Measurements from ENCODE around the gene C2orf92. TPM values are rescaled to one million over a fixed set of nuclear protein-coding genes. Genes with fewer than 3 reads are reported as not detected.

Gene C2orf92
- total RNA-seq, 1 donor from 2014 or later = 20.0 TPM

DNA sequence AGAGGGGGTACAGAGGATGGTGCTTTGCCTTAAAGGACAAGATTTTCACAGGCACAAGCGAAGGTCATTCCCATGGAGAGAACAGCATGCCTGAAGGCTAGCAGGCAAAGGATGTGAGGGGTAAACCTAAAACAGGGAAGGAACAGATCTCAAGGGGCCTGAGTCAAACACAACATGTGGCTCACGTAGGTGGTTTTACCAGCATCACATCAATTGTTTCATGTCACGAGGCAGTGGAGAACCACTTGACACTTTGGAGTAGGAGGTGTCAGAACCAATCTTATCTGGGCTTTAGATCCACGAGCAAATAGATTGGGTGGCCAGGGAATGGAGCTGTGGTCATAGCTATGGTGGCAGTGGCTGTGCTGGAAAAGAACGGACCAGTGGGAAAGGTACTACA is 15.2 kb upstream of the C2orf92 start:
- Mint-ChIP-seq H3K9me3 (peaks cover 23% of the 10 kb centered on the region), H3K4me1 (no peaks in the 10 kb centered on the region), H3K36me3 (peaks cover 49% of the 10 kb centered on the region)

DNA sequence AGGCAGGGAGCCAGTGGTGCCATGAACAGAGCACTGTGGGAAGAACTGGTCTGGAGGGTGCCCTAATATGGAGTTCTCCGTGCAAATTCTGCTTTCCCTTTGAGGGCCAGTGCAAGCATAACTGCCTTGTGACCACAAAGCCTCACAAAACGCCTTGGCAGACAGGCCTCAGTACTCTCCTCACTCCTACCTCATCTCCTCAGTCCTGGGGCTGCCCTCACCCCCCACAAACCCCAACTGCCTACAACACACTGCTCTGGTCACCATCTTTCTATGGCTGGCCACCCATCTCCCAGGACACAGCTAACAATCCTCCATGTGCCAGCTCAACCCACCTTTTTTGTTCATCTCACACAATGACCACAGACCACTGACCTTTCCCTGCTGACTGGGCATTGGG is 14.7 kb upstream of the C2orf92 start:
- peaks cover 44% of the 10 kb centered on the region for H3K36me3 Mint-ChIP-seq
- no peak overlapping the region for H3K27ac Mint-ChIP-seq
- H3K27me3 Mint-ChIP-seq (ENCODE audit: low read depth) = no peaks in the 10 kb centered on the region
- peaks cover 23% of the 10 kb centered on the region for H3K9me3 Mint-ChIP-seq
- DNase-seq (ENCODE audit: low spot score in 2 of 2, unreplicated experiment in 2 of 2) = no peak
- H3K4me1 Mint-ChIP-seq = no peaks in the 10 kb centered on the region
- TF ChIP-seq, protein P1, sequence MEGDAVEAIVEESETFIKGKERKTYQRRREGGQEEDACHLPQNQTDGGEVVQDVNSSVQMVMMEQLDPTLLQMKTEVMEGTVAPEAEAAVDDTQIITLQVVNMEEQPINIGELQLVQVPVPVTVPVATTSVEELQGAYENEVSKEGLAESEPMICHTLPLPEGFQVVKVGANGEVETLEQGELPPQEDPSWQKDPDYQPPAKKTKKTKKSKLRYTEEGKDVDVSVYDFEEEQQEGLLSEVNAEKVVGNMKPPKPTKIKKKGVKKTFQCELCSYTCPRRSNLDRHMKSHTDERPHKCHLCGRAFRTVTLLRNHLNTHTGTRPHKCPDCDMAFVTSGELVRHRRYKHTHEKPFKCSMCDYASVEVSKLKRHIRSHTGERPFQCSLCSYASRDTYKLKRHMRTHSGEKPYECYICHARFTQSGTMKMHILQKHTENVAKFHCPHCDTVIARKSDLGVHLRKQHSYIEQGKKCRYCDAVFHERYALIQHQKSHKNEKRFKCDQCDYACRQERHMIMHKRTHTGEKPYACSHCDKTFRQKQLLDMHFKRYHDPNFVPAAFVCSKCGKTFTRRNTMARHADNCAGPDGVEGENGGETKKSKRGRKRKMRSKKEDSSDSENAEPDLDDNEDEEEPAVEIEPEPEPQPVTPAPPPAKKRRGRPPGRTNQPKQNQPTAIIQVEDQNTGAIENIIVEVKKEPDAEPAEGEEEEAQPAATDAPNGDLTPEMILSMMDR (IDR thresholded peaks at IDR 0.05; ENCODE audit: unreplicated experiment) = no peak
- H3K4me3 Mint-ChIP-seq = no peak overlapping the region

More for the DNA sequence above, 15.2 kb upstream of the C2orf92 start:
- no peak overlapping the region for H3K4me3 Mint-ChIP-seq
- no peak overlapping the region for H3K27ac Mint-ChIP-seq
- no peaks in the 10 kb centered on the region for H3K27me3 Mint-ChIP-seq (ENCODE audit: low read depth)
- TF ChIP-seq, protein P1 (IDR thresholded peaks at IDR 0.05; ENCODE audit: unreplicated experiment) = no peak
- DNase-seq (ENCODE audit: low spot score in 2 of 2, unreplicated experiment in 2 of 2) = no peak

DNA sequence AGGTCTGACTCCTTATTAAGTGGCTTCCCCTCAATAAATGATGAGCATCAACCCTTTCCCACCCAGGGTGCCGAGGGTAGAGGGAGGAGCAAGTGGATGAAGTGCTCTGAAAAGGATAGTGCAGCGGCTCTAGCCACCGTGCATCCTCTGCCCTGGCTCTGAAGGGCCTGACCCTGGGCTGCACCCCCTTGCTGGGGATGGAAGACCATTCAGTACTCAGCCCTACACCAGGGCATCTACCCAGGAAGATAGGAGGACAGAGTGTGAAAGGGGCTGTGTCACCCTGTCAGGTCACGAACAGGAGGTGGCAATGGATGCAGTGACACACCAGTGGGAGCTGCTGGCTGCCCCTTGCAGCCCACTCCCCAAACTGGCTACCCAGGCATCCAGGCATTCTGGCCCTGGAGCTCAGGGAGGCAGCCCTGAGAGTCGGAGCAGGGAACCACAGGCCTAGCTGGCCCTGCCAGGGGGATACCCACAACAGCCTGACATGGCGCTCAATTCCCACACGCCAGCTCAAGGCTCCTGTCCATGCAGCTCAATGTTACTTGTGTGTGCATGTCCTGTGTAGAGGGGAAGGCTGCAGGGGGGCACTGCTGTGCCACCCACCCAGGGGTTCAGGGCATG is 13.3 kb upstream of the C2orf92 start:
- TF ChIP-seq, protein P1 (IDR thresholded peaks at IDR 0.05; ENCODE audit: unreplicated experiment) = no peak
- Mint-ChIP-seq H3K36me3 (peaks cover 41% of the 10 kb centered on the region), H3K4me1 (no peaks in the 10 kb centered on the region), H3K27me3 (ENCODE audit: low read depth) (no peaks in the 10 kb centered on the region), H3K27ac (no peak overlapping the region), H3K9me3 (peaks cover 23% of the 10 kb centered on the region), H3K4me3 (no peak overlapping the region)
- no peak for DNase-seq (ENCODE audit: low spot score in 2 of 2, unreplicated experiment in 2 of 2)

DNA sequence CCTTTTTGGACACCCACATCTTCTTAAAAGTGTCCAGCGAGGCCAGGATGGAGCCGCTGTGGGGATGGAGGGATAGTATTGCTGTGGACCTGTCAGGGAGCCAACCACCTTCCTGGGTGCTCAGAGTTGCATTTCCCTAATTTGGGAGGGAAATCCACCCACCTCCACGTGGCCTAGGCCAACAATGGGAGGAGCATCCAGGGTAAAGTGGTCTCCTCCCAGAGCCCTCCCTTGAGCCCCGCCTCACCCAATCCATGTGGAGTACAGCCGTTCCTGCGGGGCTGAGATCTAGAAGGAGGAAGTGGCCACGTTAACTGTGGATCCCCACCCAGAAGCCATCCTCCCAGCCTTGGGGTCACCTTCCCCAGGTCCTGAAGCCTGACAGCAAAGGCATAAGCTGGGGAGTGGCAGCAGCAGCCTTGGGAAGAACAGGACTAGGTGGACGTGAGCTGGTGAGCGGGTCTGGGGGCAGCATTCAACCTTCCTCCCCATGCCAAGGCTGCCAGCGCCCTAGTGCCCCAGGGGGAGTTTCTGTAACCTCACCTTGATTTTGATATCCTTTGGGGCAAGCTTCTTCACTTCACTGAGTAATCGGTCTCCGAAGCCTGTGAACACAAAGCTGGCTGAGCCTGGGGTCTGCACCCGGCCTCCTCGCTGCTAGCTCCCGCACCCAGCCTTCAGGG is 12.5 kb upstream of the C2orf92 start:
- Mint-ChIP-seq H3K4me1 (peaks cover 7% of the 10 kb centered on the region), H3K4me3 (no peak overlapping the region), H3K36me3 (peaks cover 40% of the 10 kb centered on the region), H3K27me3 (ENCODE audit: low read depth) (no peaks in the 10 kb centered on the region), H3K9me3 (peaks cover 23% of the 10 kb centered on the region), H3K27ac (no peak overlapping the region)
- DNase-seq (ENCODE audit: low spot score in 2 of 2, unreplicated experiment in 2 of 2) = no peak
- TF ChIP-seq, protein P1 (IDR thresholded peaks at IDR 0.05; ENCODE audit: unreplicated experiment) = no peak

DNA sequence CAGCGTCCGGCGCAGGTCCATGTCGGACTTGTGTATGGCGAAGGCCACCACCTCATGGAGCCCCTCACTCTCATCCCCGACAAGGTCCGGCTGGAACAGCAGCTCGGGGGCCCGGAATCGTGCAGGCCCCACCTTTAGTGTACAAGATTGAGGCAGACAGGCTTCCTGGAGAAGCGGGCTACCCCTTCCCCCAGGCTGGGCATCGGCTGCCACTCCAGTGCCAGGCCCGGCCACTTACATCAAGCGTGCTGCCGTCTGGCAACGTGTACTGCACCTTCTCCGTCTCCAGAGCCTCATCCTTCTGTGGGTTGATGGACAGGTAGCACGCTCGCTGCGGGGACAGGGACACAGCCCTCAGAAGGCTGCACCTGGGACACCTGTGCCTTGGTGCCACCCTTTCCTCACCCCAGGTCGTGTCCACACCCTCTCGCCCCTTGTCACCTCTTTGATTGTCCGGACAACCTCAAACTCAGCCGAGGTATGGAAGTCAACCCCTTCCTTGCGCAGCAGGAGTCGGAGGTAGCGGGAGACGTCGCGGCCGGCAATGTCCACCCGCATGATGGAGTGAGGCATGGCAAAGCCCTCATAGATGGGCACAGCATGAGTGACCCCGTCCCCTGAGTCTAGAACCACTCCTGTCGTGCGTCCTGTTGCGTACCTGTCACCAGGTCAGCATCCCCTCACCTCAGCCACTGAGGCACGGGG is 11.4 kb upstream of the C2orf92 start:
- no peaks in the 10 kb centered on the region for H3K27me3 Mint-ChIP-seq (ENCODE audit: low read depth)
- DNase-seq (ENCODE audit: low spot score in 2 of 2, unreplicated experiment in 2 of 2) = no peak
- H3K27ac Mint-ChIP-seq = no peak overlapping the region
- no peak overlapping the region for H3K4me3 Mint-ChIP-seq
- H3K4me1 Mint-ChIP-seq = peaks cover 16% of the 10 kb centered on the region
- peaks cover 23% of the 10 kb centered on the region for H3K9me3 Mint-ChIP-seq
- peaks cover 40% of the 10 kb centered on the region for H3K36me3 Mint-ChIP-seq
- TF ChIP-seq, protein P1 (IDR thresholded peaks at IDR 0.05; ENCODE audit: unreplicated experiment) = no peak
